GM19372 (cell line): ENCODE measurements around the gene DNASE2B.

Experiments used
- ATAC-seq: cut with Tn5 transposase; IDR thresholded peaks from one replicate; pipeline ENCODE4 v1.9.1; 2021; ENCODE audit warnings: mild to moderate bottlenecking, low read depth, moderate library complexity; ENCODE audit not compliant: unreplicated experiment

DNASE2B gene

DNA sequence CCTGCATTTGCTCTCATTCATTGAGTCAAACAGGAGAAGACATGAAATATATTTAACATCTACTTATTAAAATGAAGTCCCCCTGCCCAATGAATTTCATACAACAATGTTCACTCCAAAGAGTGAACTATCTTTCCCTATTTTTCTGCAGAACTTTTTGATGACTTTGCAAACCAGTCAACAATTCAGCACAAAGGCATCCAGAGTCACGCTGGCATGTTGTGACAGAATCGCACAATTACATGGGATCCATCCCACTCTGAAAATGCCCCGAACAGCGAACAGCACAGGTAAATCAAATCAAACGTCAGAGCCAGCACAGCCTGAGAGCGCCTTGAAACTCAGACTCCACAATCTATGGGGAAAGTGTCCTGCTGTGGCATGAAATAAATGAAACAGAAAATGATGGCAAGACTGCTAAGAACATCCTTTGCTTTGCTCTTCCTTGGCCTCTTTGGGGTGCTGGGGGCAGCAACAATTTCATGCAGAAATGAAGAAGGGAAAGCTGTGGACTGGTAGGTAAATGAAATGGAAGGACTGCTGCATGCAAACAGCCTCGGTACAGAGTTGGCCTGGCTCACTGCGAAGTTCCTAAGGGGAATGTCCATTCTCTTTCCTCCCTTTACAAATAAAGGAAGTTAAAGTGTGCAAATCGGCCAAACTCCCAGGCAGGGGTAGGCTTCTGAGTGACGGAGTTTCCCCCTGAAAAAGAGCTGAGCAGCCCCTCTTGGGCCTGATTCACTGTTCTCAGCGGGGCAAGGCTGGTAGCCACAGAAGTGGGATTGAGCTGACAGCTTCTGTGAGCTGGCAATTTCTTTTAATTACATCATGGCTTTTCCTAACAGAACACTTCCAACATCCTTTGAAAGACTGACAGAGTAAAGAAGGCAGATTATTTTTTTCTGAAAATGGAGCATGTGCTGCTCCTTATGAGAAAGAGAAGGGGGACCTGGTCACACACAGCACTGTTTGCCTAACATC lies at the start of gene DNASE2B:
Gene DNASE2B (plus strand): TSS at position 310 of the 981 bp plus-strand sequence. CDS start 81 bp downstream, at position 391.
- ATAC-seq: no peak

DNA sequence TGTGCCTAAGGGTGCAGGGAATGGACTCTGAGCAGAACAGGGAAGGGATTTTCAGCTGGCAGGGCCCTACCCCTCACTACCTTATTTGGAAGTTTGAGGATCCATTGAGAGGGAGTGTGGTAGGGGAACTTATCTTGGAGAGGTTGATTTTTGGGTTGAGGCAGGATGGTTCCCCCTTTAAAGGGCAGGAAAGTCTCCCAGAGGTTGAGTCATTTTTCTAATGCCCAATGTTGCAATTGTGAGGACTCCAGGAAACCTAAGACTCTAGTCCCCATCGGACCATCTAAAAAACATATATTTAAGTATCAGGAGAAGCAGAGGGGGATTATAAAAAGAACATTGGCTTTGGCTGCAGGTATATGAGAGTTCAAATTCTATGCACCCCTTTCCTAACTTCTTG lies 49.5 kb upstream of the DNASE2B start:
- ATAC-seq: no peak

- no peak for ATAC-seq
Measured at GRCh38 chr1:84350104-84350503, 48.2 kb upstream of the DNASE2B start.

GRCh38 chr1:84350550-84350949 lies 47.7 kb upstream of the DNASE2B start:
- ATAC-seq: no peak

GRCh38 chr1:84352298-84353106 lies 45.8 kb upstream of the DNASE2B start:
- ATAC-seq: no peak

DNA sequence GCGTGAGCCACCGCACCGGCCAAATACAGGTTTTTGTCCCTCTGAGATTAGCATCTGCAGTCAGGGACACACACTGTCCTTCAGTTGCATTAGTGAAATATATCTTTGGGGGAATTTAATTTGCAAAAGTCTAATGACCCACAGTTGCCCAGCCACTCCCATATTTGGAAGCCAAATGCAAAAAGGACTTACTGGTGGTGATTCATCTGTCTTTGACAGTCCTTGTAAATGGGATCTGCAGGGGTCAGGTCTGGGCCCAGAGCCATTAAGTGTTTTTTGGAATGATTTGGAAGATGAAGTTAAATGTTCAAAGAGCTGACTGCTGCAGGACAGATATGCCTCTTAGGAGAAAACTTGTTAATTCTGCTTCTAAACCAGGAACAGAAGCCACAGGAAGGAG lies 44.6 kb upstream of the DNASE2B start:
- no peak for ATAC-seq

DNA sequence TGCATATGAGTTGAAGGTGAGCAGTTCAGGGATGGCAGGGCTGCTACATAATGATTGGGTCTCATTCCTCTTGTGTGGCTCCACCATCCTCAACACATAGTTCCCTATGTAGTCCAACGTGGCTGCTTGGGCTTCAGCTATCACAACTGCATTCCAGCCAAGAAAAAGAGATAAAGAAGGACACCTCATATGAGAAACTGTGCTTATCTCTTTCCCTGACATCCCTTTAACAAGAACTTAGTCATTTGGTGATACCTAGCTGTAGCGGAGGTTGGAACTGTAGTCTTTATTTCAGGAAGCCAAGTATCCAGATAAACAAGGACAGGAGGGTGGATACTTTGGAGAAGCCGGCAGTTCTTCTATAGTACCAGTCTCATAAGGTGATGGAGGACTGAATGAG lies 42.7 kb upstream of the DNASE2B start:
- no peak for ATAC-seq

DNA sequence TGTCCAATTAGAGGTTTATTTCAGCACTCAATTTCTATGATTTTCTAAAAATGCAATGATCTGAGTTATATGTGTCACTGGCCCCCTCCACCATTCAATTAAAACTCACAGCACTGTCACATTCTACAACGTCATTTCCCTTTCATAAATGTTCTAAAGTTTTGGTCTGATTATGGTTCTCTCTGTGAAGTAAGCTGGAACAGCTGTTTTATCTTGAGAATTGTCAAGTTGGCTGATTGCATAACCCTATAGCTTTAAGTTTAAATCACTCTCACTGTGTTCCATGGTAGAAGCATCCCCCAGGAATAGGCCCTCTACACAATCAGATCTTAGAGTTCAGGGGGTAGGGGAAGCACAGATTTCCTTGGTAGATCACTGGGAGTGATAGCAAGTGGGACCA lies 41.4 kb upstream of the DNASE2B start:
- no peak for ATAC-seq

- no peak for ATAC-seq
Measured at GRCh38 chr1:84358695-84359094, 39.6 kb upstream of the DNASE2B start.

- no peak for ATAC-seq
Measured at GRCh38 chr1:84360316-84360715, 38.0 kb upstream of the DNASE2B start.

- ATAC-seq: no peak
Measured at GRCh38 chr1:84361796-84362195, 36.5 kb upstream of the DNASE2B start.

DNA sequence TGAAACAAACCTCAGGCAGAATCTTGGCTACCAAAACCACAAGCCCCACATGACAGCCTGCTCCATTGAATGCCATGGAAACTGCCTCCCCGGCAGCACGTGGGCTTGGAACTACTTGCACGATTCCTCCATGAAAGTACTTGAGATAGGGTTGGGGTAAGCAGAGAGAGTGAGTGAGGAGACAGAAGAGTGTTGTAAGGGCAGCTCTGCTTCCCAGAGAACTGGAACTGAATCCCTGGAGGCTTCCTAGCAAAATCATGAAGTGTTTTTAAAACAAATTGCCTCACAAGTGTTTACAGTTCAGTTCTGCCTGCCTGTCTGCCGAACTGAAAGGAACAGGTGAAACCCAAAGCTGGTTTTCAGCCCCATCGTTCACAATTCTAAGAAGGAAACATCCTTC lies 35.3 kb upstream of the DNASE2B start:
- ATAC-seq: no peak

DNA sequence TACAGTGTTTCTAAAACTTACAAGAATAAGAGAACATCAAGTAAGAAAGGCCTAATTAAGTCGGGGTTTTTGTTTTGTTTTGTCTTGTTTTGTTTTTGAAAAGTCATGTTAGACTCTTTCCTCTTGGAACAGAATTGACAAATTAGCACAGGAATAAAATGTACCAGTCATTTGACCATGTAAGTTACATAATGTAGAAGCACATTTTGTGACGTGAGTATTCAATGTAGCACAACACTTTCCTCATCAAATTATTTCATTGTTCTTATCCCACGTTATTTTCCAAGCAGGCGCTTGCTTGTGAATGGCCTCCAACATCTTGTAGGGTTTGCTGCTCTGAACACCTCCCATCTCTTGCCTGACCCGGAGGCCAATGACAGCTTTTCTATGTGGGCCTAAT lies 34.7 kb upstream of the DNASE2B start:
- no peak for ATAC-seq

DNA sequence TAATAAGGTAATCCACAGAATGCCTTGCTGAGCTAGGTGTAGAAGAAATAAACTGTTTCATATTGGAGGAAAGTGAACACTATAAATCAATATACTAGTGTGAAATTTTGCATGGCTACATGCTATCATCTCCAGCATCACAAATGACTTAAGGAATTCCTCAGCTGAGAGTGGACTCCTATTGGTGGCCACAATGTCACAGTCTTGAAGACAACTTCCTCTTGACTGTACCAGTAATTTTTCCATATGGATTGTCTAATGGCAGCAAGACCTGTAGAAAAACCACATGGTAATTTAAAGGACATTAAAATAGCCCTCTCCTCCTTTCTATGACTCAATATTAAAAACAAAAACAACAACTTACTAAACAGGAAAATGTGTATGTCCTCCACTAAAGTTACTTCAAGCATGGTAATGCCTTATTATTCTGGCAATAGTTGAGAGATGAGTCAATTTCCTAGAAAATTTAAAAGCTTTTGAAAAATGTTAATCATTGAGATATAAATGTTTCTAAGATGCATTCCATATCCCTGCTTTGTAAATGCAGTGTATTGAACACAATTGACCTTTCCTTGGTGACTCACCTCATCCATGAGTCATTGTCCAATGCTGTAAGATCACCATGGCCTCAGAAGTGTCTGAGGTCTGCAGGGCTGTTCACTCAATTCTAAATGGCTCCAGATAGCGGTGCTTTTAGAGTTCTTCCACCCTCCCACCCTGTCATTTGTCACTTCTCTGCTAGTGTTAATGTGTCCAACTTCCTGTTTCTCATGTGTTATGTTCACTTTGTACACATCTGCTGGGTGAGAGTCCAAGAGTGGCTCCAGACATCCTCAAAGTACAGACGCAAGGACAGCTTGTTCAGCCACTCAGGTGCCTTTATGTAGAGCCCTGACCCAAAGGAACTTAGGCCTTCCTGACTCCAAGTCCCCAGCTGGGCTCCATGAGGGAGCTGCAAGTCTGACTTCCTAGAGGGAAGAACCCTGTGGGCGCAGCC lies 32.8 kb upstream of the DNASE2B start:
- no peak for ATAC-seq

DNA sequence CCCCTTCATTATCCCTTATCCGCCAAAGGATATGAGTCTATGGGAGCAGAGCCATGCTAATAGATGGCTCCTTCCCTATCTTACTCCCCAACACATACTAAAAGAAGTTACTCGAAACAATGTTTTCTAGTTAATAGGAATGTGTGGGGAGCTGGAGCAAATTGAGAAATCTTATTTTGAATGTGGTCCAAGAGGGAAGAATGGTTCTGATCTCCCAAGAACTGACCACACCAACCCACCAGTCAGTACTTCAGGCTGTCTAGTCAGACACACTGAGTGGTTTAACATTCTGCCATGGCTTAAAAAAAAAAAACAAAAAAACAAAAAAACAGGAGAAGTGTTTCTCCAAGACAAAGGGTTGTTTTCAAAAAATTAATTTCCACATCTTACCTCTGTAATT lies 31.5 kb upstream of the DNASE2B start:
- no peak for ATAC-seq

DNA sequence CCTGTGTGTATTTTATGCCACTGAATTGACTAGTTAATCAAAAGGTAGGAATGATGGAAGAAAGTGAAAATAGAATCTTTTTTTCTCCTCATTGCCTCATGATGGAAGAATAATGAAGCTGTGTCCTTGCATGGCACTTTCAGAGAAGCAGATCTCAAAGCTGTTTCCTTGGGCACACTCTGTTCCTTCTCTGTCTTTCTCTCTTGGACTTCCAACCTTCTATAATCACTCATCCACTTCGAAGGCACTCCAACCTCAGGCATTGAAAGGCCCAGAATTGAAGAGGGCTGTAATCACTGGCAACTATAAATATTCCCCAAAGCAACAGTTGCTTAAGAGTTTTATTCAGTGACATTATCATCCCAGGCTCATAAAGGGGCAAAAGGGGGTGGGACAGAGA lies 31.1 kb upstream of the DNASE2B start:
- no peak for ATAC-seq

- no peak for ATAC-seq
Measured at GRCh38 chr1:84368441-84368840, 29.8 kb upstream of the DNASE2B start.

- ATAC-seq: no peak
Measured at GRCh38 chr1:84370266-84370665, 28.0 kb upstream of the DNASE2B start.

DNA sequence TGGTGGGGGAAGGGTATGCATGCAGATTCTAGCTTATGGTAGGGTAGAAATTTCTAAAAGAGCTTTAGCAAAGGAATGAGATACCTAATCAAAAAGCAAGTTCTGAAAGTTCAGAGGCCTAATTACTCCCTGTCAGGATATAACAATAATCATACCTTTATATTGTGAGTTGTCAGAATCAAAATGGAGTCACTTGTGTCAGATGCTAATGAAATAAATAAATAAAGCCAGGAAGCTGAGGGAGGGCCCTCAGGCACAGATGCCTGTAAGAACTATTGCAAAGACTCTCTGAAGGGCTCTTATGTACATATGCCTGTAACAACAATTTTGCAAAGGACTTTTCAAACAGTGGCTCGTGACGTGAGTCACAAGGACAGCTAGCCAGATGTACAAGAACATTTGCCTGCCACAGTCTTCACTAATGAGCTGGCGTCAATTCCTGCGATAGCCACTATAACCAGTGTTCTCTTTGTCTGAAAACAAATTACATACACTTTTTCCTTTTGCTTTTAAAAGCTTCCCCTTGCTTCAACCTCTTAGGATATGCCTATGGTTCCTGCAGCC lies 27.4 kb upstream of the DNASE2B start:
- no peak for ATAC-seq
